A549 (cell line): Measurements from ENCODE around the gene TMPRSS4.

Experiments used
- MAZ ChIP-seq: fragments of 150-350 bp; IDR thresholded peaks from 2 replicates; pipeline ENCODE4 v1.6.1; 2014; ENCODE audit warnings: antibody characterized with exemption, low read depth, low read length, borderline replicate concordance
- POLR2A ChIP-seq: IDR thresholded peaks from 2 replicates; pipeline ENCODE4 v1.6.1; 2012; ENCODE audit warnings: mild to moderate bottlenecking, low read length
- RFX5 ChIP-seq: fragments of 450-650 bp; IDR thresholded peaks from 2 replicates; pipeline ENCODE4 v1.7.1; 2014; ENCODE audit warnings: antibody characterized with exemption, mild to moderate bottlenecking, moderate library complexity

- TF ChIP-seq POLR2A: no peak
- no peak for TF ChIP-seq MAZ
- TF ChIP-seq RFX5: no peak
Observed at GRCh38 chr11:118149493-118149892, 72.6 kb downstream of the TMPRSS4 start.
